GM10266 (cell line): ENCODE results near the gene ATL2.
A peak's percentile ranks its signal among the peaks of the same experiment; 100 is the strongest.
"Not testable (repeated sequence)": the region's sequence is repeated elsewhere in the genome, so short reads cannot be mapped to it uniquely, and the experiment has no call there.

Experiments used
- DNase-seq: peaks from one replicate; pipeline ENCODE4 v3.0.0; 2012; ENCODE audit errors: extremely low spot score
- TF ChIP-seq, protein P1 (sequence below): IDR thresholded peaks from 2 replicates; pipeline ENCODE4 v1.5.1; 2012; ENCODE audit warnings: mild to moderate bottlenecking, low read depth; ENCODE audit not compliant: control insufficient read depth, insufficient read depth; ENCODE audit errors: missing control alignments

ATL2 gene

DNA sequence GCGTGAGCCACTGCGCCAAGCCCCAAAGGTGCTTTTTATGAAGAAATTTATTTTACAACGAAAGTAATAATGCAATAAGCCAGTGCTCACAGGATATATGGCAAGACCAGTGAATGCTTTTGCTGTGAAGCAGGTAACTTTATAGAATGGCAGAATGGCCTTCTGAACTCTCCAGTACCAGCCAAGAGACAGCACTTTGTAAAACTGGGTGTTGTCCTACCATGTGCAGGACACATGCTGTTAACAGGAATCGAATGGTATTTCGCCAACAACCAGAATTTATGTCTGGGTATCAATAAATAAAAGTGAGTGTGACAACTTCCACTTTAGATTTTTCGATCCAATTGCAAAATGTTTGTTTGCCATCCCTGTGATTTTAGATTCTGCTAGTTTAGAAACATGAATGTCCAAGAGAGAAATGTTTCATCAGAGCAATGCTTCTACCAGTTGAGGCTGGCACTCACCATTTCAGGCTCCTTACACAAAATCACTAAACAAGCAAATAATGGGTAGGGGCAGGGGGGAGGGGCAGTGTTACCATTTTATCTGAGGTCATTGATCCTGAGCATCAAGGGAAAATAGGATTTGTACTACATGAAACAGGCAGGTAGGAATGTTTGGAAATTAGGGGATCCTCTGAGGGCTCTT, 95.9 kb downstream of the ATL2 start:
- no peak for DNase-seq
- TF ChIP-seq, protein P1, sequence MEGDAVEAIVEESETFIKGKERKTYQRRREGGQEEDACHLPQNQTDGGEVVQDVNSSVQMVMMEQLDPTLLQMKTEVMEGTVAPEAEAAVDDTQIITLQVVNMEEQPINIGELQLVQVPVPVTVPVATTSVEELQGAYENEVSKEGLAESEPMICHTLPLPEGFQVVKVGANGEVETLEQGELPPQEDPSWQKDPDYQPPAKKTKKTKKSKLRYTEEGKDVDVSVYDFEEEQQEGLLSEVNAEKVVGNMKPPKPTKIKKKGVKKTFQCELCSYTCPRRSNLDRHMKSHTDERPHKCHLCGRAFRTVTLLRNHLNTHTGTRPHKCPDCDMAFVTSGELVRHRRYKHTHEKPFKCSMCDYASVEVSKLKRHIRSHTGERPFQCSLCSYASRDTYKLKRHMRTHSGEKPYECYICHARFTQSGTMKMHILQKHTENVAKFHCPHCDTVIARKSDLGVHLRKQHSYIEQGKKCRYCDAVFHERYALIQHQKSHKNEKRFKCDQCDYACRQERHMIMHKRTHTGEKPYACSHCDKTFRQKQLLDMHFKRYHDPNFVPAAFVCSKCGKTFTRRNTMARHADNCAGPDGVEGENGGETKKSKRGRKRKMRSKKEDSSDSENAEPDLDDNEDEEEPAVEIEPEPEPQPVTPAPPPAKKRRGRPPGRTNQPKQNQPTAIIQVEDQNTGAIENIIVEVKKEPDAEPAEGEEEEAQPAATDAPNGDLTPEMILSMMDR = no peak

DNA sequence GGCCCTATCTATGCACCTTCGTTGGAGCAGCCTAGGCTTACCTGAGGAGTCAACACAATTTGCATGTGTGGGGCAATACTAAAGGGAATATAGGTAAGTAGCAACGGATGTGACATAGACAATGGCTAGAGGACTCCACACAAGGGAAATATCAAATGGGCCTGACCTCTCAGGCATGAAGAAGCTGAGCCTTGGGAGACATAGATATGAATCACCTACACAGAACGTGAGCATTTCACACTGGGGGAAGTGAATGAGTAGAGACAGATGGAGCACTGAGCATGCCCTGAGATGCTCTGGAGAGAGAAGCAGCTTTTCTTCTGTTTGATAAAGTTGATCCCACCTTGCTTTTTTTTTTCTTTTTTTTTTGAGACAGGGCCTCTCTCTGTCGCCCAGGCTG, 97.9 kb downstream of the ATL2 start:
- TF ChIP-seq, protein P1 = no peak
- no peak for DNase-seq

DNA sequence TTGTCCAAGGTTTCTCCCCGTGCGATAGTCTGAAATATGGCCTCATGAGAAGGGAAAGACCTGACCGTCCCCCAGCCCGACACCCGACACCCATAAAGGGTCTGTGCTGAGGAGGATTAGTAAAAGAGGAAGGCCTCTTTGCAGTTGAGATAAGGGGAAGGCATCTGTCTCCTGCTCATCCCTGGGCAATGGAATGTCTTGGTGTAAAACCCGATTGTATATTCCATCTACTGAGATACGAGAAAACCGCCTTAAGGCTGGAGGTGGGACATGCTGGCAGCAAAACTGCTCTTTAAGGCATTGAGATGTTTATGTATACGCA, 99.0 kb downstream of the ATL2 start:
- not testable (repeated sequence) for DNase-seq

DNA sequence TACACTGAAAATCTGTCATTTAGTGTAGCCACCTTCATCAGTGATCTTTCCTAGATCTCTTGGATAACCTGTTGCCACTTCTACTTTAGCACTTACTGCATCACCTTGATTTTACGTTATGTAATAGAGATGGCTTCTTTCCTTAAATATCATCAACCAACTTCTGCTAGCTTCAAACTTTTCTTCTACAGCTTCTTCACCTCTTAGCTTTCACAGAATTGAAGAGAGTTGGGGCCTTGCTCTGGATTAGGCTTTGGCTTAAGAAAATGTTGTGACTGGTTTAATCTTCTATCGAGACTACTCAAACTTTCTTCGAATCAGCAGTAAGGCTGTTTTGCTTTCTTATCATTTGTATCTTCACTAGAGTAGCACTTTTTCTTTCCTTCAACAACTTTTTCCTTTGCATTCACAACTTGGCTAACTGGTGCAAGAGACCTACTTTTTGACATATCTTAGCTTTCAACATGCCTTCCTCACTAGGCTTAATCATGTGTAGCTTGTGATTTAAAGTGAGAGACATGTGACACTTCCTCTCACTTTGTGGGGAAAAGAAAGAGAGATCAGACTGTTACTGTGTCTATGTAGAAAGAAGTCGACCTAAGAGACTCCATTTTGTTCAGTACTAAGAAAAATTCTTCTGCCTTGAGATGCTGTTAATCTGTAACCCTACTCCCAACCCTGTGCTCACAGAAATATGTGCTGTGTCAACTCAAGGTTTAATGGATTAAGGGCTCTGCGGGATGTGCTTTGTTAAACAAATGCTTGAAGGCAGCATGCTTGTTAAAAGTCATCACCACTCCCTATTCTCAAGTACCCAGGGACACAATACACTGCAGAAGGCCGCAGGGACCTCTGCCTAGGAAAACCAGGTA, 99.6 kb downstream of the ATL2 start:
- TF ChIP-seq, protein P1 = no peak
- no peak for DNase-seq

DNA sequence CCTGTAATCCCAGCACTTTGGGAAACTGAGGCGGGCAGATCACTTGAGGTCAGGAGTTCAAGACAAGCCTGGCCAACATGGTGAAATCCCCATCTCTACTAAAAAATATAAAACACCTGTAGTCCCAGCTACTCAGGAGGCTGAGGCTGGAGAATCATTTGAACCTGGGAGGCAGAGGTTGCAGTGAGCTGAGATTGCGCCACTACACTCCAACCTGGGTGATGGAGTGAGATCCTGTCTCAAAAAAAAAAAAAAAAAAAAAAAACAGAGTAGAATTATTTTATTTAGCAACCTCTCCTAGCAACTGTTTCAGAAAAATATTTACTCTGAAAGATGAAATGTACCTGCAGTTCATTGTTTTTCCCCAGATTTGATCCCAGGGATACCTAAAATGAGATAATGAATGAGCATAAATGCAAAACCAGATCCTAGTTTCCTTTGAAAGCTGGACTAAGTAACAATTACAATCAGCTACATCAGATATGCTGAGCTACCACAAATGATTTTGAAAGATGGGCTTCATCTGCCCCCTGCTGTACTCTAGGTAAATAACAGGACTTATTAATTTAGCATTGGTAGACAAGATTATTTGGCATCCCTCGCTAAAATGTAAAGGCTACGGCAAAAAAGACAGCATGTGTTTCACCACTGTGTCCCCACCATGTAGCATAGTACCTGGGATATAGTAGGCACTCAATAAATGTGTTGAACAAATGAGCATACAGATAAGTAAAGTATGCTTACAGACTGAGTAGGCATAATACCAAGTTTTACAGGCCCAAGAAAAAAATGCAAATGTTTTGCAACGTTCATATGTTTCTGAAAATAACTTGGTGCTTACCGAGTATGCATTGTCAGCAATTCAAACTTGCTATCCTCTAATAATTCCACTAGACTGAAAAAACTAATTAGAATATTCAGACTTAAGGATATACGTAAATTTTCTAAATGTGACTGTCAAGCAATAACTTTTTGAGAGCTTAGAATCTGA, 102.5 kb downstream of the ATL2 start:
- peak; percentile 51 for DNase-seq
- TF ChIP-seq, protein P1 = peak; percentile 63

DNA sequence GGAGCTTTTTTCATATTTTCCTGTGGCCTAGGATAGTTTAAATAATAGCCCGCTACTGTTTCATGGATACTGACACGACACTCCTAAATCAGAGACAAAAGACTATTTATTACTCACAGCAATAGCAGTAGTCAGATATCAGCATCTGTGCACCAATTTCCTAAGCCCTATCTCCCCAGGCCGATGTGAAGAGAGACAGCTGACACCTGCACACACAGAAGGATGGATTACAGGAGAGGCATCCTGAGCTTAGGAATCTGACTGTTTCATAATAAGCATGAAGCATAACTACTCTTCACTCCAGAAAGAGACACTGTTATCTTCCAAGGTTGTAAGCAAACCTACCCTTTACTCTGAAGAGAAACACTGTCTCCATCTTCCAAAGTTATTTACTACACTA, 105.4 kb downstream of the ATL2 start:
- TF ChIP-seq, protein P1 = no peak
- DNase-seq = no peak

DNA sequence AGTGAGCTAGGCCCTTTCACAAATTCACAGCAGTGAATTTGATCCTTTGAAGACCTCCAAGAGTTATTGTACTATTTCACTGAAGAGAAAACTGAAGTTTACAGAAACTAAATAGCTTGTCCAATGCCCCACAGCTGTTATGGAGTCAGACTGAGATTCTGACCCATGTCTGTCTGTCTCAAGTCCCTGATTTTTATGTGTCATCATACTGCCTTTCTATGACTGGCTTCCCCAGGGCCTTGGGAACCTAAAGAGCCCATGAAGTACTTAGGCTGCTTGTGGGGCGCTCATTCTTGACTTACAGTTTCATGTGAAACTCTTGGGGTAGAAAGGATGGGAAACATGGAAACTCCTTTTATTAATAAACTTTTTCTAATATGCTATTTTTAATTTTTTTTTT, 107.7 kb downstream of the ATL2 start:
- no peak for DNase-seq
- TF ChIP-seq, protein P1 = no peak
